Gastroesophageal sphincter (tissue), 3 donors: ENCODE data around the gene DDX52.

Source experiments
- CTCF ChIP-seq, 4 experiments: fragments of 200-600 bp in 2 of 4; fragments of 450-650 bp in 2 of 4; sonication (generic) in 1 of 4; IDR thresholded peaks; one replicate each; pipeline ENCODE4 v1.5.1; 2017 to 2019; ENCODE audit warnings: antibody characterized with exemption in 4 of 4, mild to moderate bottlenecking in 2 of 4, moderate library complexity in 2 of 4
- POLR2A ChIP-seq, 2 donors: fragments of 450-650 bp; IDR thresholded peaks; one replicate each; pipeline ENCODE4 v1.6.1; 2017; ENCODE audit warnings: antibody characterized with exemption in 2 of 2, mild to moderate bottlenecking in 2 of 2, moderate library complexity in 1 of 2
- POLR2AphosphoS5 ChIP-seq: sonication (generic); formaldehyde crosslinking; IDR thresholded peaks from one replicate; pipeline ENCODE4 v1.6.1; 2017; ENCODE audit warnings: antibody characterized with exemption

GRCh38 chr17:37567538-37567937, 75.7 kb downstream of the DDX52 start:
- TF ChIP-seq CTCF (IDR thresholded peaks at IDR 0.05) (no peak), POLR2AphosphoS5 (no peak), POLR2A (IDR thresholded peaks at IDR 0.05) (no peak)
